NCI-H1092 (cell line): ENCODE measurements around the gene POLH.

ENCODE experiments used
- DNase-seq: peaks from one replicate; lab custom pipeline; 2025; lab: John Stamatoyannopoulos, UW

Gene POLH

DNA sequence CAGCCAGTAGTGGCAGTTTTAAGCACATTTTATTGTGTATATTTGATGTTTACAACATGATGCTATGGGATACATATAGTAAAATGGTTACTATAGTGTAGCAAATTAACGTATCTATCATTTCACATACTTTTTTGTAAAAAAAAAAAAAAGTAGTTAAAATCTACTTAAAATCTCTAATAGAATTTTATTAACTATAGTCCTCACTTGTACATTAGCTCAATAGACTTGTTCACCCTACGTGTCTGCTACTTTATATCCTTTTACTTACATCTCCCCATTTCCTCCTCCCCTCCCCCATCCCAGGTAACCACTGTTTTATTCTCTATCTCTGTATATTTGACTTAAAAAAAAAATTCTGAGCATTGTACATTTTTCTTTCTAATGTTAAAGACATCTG, 30.0 kb downstream of the POLH start:
- no peak for DNase-seq

DNA sequence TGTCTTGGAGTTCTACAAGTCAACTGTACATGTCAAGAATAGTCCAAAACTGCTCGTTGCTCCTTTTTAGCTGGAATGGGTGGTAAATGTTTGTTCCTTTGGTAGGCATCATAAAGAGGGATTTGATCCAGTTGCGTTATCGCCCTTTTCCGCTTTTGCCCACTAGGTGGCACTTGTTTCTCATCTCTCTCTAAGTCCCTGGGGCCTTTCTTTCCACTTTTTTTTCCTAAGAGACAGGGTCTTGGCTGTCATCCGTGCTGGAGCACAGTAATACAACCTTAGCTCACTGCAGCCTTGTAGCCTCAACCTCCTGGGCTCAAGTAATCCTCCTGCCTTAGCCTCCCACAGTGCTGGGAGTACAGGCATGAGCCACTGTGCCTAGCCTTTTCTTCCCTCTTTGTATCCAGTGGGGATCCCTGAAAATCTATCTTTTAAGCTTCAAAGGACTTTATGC, 32.4 kb downstream of the POLH start:
- peak; percentile 34 for DNase-seq

DNA sequence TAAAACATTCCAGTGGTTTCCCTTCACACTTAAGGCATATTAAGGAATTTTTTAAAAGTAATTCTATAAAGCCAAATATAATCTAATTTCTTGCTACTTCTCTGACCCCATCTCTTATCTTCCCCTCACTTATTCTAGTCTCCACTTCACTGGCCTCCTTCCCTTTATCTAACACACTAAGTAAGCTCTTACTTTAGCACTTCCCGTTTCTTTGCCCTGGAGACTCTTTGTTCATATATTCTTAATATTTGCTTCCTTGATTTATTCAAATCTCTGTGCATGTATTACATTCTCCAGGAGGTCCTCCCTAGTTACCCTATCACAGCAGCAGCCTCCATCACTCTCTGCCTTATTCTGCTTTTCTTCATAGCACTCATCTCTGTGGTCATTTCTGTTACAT, 32.8 kb downstream of the POLH start:
- DNase-seq, result no peak

DNA sequence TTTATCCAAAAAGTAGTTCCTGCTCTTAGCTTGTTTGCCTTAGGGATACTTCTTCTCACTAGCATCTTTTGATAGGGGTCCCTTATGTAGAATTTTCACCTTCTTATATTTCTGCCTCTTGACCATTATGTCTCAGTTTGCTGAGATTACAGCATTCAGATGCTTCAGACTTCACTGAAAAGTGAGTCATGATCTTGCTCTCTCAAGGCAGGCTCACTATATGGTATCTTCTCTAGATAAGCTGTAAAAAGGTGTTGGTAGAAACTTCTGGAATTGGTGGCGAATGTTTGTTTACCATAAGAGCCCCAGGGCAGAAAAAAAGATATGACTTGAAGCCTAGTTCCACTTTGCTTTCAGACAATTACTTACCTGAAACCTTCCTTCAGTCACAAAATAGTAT, 33.4 kb downstream of the POLH start:
- DNase-seq, result no peak

DNA sequence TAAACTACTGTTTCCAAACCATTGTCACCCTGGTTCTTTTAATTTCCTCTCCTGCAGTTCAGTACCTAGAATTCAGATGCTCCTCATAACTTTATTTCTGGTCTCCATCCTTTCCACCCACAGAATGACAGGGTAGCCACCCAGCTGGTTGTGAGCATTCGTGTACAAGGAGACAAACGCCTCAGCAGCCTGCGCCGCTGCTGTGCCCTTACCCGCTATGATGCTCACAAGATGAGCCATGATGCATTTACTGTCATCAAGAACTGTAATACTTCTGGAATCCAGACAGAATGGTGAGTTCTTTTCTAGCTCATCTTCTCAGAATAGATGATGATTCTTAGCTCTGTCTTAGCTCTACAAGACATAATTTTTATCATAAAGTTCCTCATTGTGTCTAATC, 34.4 kb downstream of the POLH start:
- no peak for DNase-seq

DNA sequence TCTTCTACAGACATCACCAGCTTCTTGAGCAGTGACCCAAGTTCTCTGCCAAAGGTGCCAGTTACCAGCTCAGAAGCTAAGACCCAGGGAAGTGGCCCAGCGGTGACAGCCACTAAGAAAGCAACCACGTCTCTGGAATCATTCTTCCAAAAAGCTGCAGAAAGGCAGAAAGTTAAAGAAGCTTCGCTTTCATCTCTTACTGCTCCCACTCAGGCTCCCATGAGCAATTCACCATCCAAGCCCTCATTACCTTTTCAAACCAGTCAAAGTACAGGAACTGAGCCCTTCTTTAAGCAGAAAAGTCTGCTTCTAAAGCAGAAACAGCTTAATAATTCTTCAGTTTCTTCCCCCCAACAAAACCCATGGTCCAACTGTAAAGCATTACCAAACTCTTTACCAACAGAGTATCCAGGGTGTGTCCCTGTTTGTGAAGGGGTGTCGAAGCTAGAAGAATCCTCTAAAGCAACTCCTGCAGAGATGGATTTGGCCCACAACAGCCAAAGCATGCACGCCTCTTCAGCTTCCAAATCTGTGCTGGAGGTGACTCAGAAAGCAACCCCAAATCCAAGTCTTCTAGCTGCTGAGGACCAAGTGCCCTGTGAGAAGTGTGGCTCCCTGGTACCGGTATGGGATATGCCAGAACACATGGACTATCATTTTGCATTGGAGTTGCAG, 37.9 kb downstream of the POLH start:
- DNase-seq, result no peak

DNA sequence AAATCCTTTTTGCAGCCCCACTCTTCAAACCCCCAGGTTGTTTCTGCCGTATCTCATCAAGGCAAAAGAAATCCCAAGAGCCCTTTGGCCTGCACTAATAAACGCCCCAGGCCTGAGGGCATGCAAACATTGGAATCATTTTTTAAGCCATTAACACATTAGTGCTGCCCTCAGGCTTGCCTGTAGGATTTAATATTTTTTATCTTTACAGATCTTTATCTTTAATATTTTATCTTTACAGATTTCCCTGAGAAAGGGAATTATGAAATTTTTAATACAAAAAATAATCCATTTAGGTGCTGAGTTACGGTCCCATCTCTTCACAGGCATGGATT, 38.4 kb downstream of the POLH start:
- no peak for DNase-seq

DNA sequence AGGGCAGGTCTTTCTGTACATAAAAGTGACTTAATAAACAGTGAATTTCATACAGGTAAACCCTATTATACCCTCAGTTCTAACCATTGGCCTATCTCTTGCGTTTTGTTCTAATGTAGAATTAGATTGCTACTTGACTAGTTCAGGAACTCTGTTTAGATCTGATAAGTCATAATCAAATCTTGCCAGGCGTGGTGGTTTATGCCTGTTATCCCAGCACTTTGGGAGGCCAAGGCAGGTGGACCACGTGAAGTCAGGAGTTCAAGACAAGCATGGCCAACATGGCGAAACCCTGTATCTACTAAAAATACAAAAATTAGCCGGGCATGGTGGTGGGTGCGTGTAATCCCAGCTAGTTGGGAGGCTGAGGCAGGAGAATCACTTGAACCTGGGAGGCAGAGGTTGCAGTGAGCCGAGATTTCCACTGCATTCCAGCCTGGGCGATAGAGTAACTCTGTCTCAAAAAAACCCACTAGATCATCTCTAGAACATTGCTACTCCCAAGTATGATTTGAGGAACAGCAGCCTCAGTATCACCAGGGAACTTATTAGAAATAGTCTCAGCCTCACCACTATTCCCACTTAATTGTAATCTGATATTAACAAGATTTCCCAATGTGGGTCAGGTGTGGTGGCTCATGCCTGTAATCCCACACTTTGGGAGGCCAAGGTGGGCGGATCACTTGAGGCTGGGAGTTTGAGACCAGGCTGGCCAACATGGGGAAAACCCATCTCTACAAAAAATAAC, 40.9 kb downstream of the POLH start:
- DNase-seq, result no peak

DNA sequence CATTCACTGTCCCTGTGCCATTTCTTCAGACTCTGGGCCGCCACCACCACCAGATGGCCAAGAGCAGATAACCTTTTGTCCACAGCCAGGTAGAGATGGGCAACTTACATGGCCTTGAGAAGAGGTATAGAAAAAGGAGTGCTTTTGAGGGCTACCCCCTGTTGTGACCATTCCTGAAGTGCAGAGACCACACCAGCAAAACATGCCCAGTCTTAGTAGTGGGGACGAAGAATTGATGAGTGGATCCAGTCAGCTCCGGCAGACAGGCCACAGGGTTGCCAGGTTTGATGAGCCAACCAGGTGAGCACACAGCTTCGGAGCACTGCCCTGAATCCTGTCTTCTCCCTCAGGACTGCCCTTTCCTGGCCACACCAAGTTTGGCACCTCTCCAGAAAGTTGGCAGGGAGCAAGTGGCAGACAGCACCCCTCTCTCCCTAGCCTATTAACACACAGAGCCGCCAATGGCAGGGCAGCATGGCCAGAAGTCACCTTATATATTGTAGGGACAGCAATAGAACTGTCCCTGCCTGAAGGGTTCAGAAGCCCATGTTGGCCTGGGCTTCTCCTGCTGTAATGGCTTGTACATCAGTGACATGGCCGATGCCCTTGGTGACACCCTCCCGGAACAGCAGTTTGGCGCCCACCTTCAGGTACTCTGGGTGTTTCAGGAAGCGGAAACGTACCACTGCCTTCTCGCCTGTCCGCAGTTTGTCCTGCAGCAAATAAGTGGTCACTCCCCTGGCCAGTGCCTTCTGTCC, 45.3 kb downstream of the POLH start:
- no peak for DNase-seq

DNA sequence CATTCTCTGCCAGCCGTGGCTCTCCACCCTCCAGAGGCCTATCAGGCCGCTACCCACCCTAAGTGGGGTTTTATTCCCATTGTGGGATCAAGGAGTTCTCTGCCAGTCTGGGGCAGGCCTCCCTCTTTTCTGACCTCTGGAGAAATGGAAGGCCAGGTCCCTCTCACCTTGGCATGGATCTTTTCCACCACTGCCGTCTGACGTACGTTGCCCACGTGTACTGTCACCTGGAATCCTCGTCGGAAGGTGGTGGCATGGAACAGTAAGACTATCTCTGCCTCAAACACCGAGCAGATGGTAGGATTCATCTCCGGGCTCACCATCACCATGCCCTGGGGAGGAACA, 45.8 kb downstream of the POLH start:
- DNase-seq, result no peak

DNA sequence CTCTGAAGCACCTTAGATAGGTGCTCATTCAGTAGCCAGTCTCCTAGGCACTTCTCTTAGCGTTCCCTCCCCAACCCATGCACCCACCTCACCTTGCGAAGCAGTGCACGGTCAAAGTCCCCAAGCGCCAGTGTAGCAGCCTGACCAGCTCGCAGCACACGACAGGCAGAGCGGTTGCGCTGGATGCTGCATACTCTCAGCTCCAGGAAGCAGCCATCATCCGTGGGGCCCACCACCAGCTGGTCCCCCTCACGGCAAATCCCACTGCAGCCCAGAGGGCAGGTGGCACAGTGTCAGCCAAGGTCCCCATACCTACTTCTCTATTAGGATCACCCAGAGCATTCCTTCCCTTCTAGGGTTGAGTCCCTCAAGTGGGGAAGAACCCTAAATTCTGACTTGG, 46.6 kb downstream of the POLH start:
- DNase-seq, result no peak

DNA sequence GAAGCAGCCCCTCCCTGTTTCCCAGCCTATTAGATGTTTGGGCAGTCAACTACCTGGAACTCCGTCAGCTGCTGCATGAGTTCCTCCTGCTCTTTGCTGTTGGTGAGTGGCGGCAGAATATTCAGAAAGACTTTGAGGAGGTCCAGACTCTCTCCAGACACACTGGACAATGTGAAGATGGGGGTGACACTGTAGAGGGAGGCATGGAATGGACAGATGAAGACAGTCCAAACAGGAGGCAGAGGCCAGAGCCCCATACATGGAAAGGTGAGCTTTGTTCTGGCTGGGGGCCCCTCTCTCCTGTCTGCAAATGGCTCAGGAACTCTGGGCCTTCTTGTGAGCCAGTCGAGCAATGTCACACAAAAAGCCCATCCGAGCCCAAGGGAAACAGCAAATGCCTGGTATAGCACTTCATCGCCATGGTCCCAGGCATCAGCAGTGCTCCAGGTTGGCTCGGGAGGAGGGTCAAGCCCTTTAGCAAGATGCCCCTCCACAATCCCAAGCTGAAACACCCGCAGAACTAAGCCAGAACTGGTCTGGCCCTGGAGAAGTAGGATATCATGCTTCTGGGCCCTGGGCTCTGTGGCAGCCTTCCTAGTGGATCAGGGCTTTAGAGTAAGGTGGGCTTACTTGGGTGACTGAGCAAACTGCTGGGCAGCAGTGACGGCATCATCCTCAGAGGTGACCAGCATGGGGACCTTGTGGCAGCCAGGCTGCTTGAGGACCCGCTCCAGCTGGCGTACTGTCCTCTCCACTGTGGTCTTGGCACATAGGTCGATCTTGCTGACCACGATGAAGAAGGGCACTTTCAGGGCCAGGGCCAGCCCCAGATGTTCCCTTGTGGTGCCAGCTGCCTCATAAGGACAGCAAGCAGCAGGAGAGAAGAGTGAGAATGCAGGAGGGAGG, 48.1 kb downstream of the POLH start:
- DNase-seq, result no peak

DNA sequence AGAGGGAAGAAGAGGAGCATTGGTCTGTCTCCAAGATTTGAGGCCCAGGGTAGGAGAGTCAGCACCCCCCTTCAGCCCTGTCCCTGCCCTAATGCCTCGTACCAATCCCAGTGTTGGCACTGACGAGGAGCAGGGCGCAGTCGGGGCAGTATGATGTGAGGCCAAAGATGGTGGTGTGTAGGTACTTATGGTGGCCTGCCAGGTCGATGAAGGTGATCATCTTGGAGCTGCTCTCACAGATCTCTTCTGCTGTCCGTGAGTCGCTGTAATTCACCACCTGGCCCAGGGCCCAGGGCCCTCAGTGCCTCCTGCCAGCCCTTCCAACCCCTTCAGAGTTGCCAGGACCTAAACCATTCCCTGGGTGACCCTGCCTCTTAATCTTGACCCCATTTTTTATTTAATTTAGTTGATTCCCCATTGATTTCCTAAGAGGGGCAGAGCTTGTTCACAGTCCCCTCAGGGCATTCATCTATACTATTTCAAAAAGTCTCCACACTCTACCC, 48.9 kb downstream of the POLH start:
- DNase-seq, result no peak

DNA sequence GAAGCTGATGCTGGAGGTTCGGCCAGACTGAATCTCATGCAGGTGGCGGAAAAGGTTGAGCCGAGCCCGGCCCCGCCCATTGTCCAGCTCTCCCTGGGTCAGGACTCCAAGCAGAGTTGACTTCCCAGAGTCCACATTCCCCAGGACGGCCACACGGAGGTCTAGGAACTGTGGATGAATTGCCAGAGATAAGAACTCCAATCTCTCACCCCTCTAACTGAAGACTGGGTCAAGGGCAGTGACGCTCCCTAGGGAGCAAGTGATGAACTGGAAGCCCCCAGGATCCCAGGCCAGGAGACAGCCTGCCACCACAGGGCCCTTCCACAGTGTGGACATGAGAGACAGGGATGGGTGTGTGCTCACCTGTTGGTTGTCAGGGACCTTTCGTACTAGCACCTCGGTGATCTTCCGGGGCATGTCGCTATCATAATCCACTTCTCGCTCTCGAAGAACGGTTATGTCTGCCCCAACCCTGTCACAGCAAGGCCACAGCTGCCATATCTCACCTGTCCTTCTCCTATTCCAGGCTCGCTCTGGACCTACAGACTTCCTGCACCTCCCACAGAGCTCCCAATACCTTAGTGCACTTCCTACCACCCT, 49.5 kb downstream of the POLH start:
- no peak for DNase-seq

DNA sequence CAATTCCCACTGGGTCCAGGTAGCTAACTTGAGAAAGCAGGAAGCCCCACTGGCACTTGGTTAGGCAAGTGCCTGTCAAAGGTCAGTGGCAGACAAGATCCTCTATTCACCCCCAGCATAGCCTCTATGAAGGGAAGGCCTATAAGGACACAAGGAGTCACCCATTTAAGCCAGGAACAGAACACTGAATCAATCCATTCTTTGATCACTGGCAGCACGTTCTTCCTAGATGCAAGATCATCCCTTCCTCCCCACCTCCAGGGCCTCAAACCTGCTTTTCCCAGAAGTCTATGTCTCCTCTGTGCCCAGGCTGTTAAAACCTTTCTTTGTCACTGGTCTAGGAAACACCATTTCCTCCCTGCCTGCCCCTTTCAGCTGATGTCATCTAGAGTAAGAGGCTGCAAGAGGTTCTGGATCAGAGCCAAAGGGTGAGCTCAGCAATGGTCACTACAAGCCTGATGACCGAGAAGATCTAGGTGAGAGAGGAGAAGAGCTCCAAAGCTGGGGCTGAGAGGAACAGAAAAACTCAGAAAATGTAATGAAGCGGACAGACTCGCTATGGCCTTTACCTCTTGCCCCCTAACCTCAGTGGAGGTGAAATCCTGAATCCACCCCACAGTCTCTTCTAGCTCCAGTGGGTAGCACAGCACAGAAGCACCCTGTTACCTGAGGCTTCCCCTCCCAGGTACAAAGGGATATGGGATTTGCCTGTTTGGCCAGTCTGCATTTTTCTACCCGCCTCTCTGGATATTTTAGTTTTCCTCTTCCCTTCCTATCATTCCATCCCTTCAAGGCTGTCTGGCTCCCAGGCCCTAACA, 51.2 kb downstream of the POLH start:
- DNase-seq, result peak; percentile 52

DNA sequence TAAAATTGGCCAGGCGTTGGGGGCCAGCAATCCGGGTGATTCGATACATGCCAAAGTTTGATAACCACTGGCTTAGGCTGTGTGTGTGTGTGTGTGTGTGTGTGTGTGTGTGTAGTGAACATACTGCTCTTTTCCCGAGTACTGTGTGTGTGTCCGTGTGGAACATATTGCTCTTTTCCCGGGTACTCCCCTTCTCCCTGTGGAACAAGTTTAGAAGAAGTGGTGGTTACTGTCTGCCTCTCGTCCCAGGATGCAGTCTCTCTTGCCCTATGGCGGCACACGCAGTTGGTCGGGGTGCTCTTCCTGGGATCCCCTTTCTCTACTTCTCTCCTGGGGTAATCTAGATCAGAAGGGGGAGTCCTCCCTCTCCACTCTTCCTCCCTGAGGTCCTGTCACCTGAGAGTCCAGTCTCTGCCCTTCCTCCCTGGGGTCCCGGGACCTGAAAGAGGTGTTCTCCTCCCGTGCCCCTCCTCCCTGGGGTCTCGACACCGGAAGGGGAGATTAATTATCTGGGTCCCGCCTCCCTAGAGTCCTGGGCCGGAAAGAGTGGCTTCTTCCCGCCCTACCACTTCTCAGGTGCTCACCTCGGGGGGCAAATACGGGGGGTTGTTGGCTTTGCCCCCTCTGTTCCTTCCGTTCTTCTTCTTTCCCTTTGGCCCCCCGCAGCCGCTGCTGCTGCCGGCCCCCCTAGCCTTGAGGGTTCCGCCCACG, 52.6 kb downstream of the POLH start:
- DNase-seq, result peak; percentile 38

DNA sequence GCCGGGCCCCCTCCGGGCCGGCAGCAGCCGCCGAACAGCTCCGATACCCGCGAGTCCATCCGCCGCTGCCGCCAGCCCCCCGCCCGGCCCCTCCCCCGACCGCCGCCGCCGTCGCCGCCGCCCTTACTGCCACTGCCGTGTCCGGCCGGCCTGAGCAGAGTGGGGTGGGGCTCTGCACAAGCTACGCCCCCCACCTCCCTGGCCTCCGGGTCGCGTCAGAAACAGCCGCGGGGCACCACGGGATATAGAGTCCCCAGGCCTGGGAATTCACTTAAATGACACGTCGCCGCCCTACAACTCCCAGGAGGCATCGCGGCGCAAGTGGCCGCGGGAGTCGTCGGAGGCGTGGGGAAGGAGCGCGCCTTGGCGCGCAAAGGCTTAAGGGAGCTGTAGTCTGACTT, 53.1 kb downstream of the POLH start, which contains the start of gene GTPBP2:
Gene GTPBP2 (minus strand): TSS at position 161 of the 401 bp plus-strand sequence. CDS start 102 bp downstream, at position 59.
- peak; percentile 100 for DNase-seq

DNA sequence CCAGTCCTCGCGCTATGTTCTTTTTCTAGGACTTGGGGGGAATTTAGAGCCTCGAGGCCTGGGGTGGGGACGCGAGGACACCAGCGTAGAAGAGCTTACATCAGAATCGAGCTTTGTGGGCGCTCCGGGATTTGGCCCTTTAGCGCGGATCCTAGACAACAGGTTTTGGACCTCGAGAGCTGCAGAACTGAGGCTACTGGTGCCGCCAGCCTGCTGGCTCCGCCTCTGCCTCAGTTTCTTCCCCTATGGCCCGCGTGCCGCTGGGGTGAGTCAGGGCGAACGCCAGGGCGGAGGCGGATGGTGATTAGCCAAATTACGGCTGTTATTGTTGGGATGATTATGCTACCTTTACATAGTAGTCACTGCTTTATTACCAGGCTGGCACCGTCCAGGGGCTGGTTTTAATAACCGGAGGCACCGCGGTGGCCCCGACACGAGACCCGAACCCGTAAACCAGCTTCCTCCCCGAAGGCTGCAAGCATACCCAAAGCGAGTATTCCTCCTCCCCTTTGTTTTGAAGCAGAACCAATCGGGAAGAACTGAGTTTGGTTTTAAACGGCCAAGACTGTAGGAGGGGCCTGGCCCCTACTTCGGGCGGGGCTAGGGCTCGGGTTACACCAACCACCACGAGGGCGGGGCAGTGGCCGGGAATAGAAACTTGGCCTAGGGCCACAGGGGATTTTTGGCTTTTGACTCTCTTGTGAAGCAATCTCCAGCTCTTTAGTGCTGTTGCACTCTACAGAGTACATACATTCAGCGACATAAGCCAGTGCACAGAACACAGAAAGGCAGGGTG, 53.7 kb downstream of the POLH start:
- peak; percentile 93 for DNase-seq

DNA sequence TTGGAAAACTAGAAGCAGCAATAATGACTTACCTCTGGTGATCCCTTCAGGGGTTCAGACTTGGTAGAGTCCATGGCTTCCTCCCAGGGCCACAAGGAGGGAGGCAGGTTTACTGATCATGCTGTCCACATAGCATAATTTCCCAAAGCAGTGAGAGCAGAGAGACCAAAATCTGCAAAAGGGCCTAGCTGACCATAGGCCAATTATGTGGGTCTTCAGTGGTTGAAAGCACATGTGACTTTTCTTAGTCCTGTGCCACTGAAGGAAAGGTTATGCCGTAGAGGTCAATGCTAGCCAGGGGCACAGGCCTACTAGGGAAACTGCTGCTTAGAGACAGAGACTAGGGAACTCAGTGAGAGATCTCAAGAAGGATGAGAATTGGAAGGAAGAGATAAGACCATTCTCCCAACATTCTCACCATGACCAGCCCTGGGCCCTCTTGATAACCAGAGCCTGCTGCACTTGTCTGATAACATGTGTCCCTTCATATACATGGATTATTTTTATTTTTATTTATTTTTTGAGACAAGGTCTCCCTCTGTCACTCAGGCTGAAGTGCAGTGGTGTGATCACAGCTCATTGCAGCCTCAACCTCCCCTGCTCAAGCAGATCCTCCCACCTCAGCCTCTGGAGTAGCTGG, 55.1 kb downstream of the POLH start:
- no peak for DNase-seq
